ENCODE data around the gene DMAP1.

DNA sequence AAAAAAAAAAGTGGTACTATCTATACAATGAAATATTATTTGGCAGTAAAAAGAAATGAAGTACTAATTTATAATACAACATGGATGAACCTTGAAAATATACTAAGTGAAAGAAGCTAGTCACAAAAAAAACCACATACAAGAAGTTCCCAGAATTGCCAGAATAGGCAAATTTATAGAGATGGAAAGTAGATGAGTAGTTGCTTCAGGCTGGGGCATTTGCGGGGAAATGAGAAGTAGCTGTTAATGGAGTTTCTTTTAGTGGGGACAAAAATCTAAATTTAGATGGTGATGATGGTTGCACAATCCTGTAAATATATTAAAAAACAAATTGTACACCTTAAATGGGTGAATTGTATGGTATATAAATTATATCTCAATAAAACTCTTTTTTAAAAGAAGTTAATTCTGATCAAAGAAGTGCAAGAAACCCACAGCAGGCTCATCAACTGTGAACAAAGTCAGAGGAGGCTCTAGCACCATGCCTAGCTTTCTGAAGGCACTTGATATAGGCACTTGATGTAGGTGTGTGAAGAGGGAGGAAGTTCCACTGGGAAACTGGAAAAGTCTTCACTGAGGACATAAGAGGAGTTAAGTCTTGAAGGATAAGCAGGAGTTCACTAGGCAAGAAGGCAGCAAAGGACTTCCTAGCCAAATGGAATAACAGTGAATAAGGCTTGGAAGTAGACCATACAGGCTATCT is 52.5 kb downstream of the DMAP1 start:
- no peak for TF ChIP-seq EP300 (IDR thresholded peaks at IDR 0.05; ENCODE audit: borderline replicate concordance)
- TF ChIP-seq REST (IDR thresholded peaks at IDR 0.05; ENCODE audit: low read depth) = no peak
- TF ChIP-seq TAF1 (IDR thresholded peaks at IDR 0.05; ENCODE audit: low read depth) = no peak
- no peak for TF ChIP-seq YY1 (IDR thresholded peaks at IDR 0.05; ENCODE audit: low read depth)
- no peak for TF ChIP-seq CEBPB (IDR thresholded peaks at IDR 0.05)
- TF ChIP-seq NFIC (IDR thresholded peaks at IDR 0.05) = no peak
- no peak for TF ChIP-seq CREB1 (IDR thresholded peaks at IDR 0.05; ENCODE audit: low read depth)
- TF ChIP-seq RAD21 (IDR thresholded peaks at IDR 0.05; ENCODE audit: low read depth) = no peak
- TF ChIP-seq, protein P1, sequence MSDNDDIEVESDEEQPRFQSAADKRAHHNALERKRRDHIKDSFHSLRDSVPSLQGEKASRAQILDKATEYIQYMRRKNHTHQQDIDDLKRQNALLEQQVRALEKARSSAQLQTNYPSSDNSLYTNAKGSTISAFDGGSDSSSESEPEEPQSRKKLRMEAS (IDR thresholded peaks at IDR 0.05) = no peak
